GM21723 (cell line): Measurements from ENCODE around the gene ADAM22.

ENCODE experiments used
- ATAC-seq: cut with Tn5 transposase; IDR thresholded peaks from one replicate; pipeline ENCODE4 v1.9.1; 2021; ENCODE audit warnings: mild to moderate bottlenecking, moderate library complexity; ENCODE audit not compliant: unreplicated experiment

ADAM22 gene

DNA sequence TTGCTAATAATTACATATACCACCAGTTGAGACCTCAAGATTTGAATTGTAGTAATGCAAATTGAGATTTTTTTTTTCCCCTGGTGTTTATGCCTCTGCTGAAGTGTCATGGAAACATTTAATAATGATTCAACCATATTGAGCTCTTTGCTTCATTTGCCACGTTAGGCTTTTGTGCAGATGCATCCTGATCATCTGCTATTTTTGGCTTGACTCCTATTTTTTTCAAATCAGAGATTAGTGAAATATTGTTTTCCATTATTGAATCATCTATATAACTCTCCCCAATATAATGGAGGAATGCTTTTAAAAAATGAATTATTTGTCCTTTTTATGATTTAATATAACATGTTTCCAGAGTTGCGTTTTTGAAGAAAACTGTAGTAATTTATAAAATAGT lies 170.7 kb downstream of the ADAM22 start:
- no peak for ATAC-seq

GRCh38 chr7:88105231-88105630 lies 171.2 kb downstream of the ADAM22 start:
- ATAC-seq: no peak

DNA sequence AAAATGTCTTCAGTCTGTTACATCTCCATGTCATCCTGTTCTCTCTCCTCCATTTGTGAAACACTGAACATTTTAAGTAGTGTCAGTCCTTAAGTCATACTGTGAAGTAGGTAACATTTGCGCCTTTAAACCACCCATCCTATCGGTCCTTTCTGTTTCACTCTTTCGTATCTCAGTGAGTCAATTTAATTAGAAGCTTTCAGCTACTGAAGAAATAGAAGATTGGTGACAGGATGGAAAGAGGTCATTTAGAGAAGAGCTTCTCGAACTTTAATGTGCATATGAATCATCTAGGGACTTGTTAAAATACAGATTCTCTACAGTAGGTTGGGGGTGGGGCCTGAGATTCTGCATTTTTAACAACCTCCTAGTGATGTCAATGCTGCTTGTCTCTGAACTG lies 172.4 kb downstream of the ADAM22 start:
- ATAC-seq: no peak

GRCh38 chr7:88109612-88110011 lies 175.6 kb downstream of the ADAM22 start:
- no peak for ATAC-seq

- peak; percentile 62 for ATAC-seq
Observed at GRCh38 chr7:88111140-88111743, 177.2 kb downstream of the ADAM22 start.

DNA sequence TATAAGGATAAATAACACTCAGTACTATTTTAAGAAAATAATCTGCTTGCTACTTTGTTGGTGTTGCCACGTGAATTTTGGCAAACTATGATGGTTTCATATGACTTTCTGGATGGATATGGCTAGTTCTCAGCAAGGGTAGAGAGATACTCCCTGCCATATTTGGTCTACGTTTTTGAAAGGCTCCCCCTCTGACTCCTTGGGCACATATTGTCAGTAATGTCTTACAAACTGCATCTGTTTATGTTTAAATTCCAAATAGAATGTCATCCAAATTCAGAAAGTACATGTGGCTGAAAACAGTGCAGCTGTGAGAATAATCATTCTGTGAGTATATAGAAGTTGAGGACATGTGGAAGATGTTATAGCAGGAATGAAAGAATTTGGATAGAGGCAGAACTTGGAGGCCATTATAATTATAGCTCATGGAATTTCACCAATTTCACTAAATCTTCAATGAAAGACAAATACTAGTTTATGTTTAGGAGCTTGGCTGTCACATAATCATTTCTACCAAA lies 178.0 kb downstream of the ADAM22 start:
- ATAC-seq: no peak

DNA sequence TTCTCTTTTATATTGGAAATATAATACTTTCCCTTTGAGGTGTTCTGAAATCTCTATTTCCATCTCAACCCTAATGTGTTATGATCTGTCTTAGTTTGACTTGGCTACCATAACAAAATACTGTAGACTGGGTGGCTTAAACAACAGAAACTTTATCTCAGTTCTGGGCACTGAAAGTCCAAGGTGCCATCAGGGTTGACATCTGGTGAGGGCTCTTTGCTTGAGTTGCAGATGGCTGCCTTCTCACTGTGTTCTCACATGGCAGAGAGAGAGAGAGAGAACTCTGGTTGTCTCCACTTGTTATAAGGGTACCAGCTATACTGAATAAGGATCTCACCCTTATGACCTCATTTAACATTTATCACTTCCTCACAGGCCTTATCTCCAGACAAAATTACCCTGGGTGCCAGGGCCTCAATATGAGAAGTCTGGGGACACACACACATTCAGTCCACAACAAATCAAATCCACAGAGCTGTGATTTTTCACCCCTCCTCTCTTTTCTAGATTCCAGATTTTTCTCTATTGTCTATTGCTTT lies 181.3 kb downstream of the ADAM22 start:
- no peak for ATAC-seq

- ATAC-seq: no peak
Observed at GRCh38 chr7:88115816-88116215, 181.8 kb downstream of the ADAM22 start.

DNA sequence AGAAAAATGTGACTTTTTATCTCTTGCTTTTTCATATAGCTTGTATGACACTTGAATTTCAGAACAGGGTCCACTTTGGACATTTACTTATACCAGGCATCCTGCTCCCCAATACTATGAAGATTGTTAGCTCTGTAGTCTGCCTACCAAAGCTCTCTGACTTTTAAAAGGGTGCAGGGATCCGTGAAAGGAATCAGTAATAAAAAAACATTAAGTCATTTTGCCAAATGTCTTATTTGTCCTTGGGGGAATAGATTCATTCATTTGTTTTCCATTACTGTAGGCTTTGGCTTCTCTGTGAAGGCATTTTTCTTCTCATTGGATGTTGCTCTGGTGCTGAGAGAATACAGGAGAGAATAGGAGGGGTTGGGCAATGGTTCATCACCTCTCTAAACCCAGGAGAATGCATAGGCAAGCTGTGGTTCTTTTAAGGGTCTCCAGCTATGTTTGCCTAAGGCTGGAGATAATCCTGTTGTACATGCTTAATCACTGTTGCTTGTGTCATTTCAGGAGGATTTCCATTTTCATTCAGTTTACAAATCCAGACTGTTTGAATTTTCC lies 182.3 kb downstream of the ADAM22 start:
- no peak for ATAC-seq

GRCh38 chr7:88117325-88117724 lies 183.3 kb downstream of the ADAM22 start:
- ATAC-seq: no peak

DNA sequence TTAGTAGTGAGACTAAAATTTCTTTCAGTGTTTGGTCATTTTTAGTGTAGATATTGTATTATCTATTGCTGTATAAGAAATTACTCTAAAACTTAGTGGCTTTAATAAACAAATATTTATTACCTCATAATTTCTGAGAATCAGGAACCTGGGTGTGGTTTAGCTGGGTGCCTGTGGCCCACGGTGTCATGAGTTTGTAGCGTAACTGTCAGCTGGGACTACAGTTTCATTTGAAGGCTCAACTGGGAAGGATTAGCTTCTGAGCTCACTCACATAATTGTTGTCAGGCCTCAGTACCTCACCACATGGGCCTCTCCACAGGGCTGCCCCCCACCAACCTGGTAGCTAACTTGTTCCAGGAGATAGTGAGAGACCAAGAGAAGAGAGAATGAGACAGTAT lies 187.3 kb downstream of the ADAM22 start:
- no peak for ATAC-seq

GRCh38 chr7:88127637-88128290 lies 193.7 kb downstream of the ADAM22 start:
- ATAC-seq: no peak

DNA sequence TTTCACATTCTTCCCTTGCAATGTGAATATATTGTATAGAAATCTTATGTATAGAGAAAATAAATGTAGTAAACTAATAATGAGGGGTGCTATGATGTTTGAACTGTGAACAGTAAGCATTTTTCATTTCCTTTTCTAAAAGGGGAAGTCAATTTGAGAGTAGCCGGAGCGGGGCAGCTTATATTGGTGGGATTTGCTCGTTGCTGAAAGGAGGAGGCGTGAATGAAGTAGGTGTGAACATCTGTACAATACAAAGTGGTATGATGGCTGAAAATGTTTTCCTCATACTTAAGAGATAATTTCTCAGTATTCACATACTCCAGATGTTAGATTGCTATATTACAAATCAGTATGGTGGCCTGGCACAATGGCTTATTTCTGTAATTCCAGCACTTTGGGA lies 198.7 kb downstream of the ADAM22 start:
- peak; percentile 81 for ATAC-seq

DNA sequence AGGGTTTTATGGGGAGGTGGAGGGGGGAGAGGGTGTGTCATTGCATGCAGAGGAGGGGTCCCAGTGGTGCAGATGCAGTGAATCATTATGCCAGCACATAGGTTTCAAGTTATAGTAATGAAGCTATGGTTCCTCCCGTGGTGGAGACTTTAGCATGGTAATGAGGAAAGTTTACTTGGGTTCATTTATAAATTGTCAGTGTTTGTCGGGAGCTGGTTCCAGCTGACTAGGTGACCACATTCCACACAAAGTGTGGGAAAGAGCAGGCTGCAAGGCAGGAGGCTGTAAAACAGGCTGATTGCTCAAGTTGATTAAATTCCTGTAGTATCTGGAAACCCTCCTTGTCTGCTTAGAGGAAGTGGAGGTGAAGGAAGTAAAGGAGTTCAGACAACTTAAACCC lies 206.9 kb downstream of the ADAM22 start:
- no peak for ATAC-seq

- no peak for ATAC-seq
Observed at GRCh38 chr7:88141479-88141878, 207.4 kb downstream of the ADAM22 start.

GRCh38 chr7:88141953-88142352 lies 207.9 kb downstream of the ADAM22 start:
- ATAC-seq: no peak

GRCh38 chr7:88146616-88147015 lies 212.6 kb downstream of the ADAM22 start:
- no peak for ATAC-seq

GRCh38 chr7:88147341-88147740 lies 213.3 kb downstream of the ADAM22 start:
- ATAC-seq: no peak

DNA sequence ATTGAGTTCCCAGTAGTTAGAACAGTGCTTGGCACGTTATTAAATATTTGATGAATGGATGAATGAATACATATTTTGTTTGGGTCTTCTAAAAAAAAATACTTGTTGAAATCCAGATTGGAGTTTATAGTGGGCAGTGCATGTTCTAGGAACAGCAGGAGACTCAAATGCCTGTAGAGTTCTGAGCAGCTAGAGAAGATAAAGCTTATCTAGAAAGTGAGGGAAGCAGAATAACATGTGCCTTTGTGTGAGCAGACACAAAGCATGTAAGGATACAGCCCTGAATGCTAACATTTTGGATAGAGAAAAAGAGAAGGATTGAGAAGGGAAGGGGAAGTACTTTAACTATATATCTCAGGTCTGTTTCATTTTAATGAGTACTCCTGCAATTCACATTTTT lies 213.9 kb downstream of the ADAM22 start:
- ATAC-seq: no peak

- no peak for ATAC-seq
Observed at GRCh38 chr7:88150033-88150432, 216.0 kb downstream of the ADAM22 start.

- no peak for ATAC-seq
Observed at GRCh38 chr7:88151119-88151790, 217.2 kb downstream of the ADAM22 start.

DNA sequence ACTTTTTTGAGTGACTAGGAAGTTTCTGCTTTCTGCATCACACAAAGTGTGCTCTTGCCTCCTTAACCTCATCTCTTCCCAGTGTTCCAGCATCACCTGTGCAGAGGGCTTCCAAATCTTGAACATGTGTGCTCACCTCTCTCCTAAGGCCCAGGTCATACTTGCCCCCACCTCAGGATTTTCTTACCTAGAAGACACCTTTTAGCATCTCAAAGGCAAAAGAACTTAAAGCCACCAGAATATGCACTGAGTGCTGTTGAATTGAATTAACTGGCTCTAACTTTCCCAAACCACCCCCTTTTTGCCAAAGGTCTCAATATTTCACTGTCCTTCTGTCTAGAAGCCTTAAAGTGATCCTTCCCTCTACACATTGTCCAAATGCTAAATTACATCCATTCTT lies 219.3 kb downstream of the ADAM22 start:
- no peak for ATAC-seq
